Measurements from ENCODE around the gene ZFYVE16. TPM values are rescaled to one million over a fixed set of nuclear protein-coding genes. Genes with fewer than 3 reads are reported as not detected.
"Not testable (repeated sequence)": the region's sequence is repeated elsewhere in the genome, so short reads cannot be mapped to it uniquely, and the experiment has no call there.

The ZFYVE16 gene
- total RNA-seq, 1 donor from 2014 or later: 50.3 TPM

GRCh38 chr5:80481019-80481893, 73.4 kb downstream of the ZFYVE16 start:
- no peak for DNase-seq (ENCODE audit: low spot score)
- intact Hi-C loops (cut with DNase I): no loop called here

- DNase-seq (ENCODE audit: low spot score): no peak
- intact Hi-C loops (cut with DNase I): no loop called here
These were observed 74.7 kb downstream of the ZFYVE16 start for GRCh38 chr5:80482578-80482977.

- intact Hi-C loops (cut with DNase I): no loop called here
- no peak for DNase-seq (ENCODE audit: low spot score)
These were observed 75.9 kb downstream of the ZFYVE16 start for GRCh38 chr5:80483636-80484232.

GRCh38 chr5:80487444-80487828, 79.6 kb downstream of the ZFYVE16 start:
- intact Hi-C loops (cut with DNase I): loop anchor here (5.0 kb wide), 2 partner anchors 165 to 185 kb away; partner anchors contain the start of genes DHFR and MSH3

GRCh38 chr5:80487829-80488721, 80.2 kb downstream of the ZFYVE16 start, which contains the start of gene FAM151B:
TSS of gene FAM151B (plus strand) at chr5:80488100. CDS start at chr5:80488124, 24 bp downstream.
- intact Hi-C loops (cut with DNase I): loop anchor here (5.0 kb wide), 2 partner anchors 164 to 184 kb away; partner anchors contain the start of genes DHFR and MSH3

More at GRCh38 chr5:80487444-80487828, 79.6 kb downstream of the ZFYVE16 start:
- DNase-seq (ENCODE audit: low spot score): no peak

GRCh38 chr5:80491296-80491695, 83.4 kb downstream of the ZFYVE16 start:
- DNase-seq (ENCODE audit: low spot score): no peak
- intact Hi-C loops (cut with DNase I): no loop called here

More at GRCh38 chr5:80487829-80488721, 80.2 kb downstream of the ZFYVE16 start, which contains the start of gene FAM151B:
- DNase-seq (ENCODE audit: low spot score): peak; percentile 94

- intact Hi-C loops (cut with DNase I): no loop called here
- DNase-seq (ENCODE audit: low spot score): no peak
These were observed 84.9 kb downstream of the ZFYVE16 start for GRCh38 chr5:80492741-80493140.

- DNase-seq (ENCODE audit: low spot score); intact Hi-C loops (cut with DNase I): not testable (repeated sequence)
These were observed 85.6 kb downstream of the ZFYVE16 start for GRCh38 chr5:80493443-80493842.

GRCh38 chr5:80495891-80496290, 88.0 kb downstream of the ZFYVE16 start:
- intact Hi-C loops (cut with DNase I): no loop called here

GRCh38 chr5:80502800-80503199, 94.9 kb downstream of the ZFYVE16 start:
- intact Hi-C loops (cut with DNase I): no loop called here
- no peak for DNase-seq (ENCODE audit: low spot score)

More at GRCh38 chr5:80495891-80496290, 88.0 kb downstream of the ZFYVE16 start:
- DNase-seq (ENCODE audit: low spot score): no peak

- DNase-seq (ENCODE audit: low spot score): no peak
- intact Hi-C loops (cut with DNase I): no loop called here
These were observed 95.8 kb downstream of the ZFYVE16 start for GRCh38 chr5:80503641-80504040.

- intact Hi-C loops (cut with DNase I): no loop called here
- DNase-seq (ENCODE audit: low spot score): no peak
These were observed 97.0 kb downstream of the ZFYVE16 start for GRCh38 chr5:80504833-80505232.

GRCh38 chr5:80507663-80508062, 99.8 kb downstream of the ZFYVE16 start:
- intact Hi-C loops (cut with DNase I): no loop called here
- no peak for DNase-seq (ENCODE audit: low spot score)

- DNase-seq (ENCODE audit: low spot score): no peak
- intact Hi-C loops (cut with DNase I): no loop called here
These were observed 101.0 kb downstream of the ZFYVE16 start for GRCh38 chr5:80508844-80509243.

- DNase-seq (ENCODE audit: low spot score): no peak
- intact Hi-C loops (cut with DNase I): no loop called here
These were observed 101.5 kb downstream of the ZFYVE16 start for GRCh38 chr5:80509362-80509761.

- intact Hi-C loops (cut with DNase I): no loop called here
- no peak for DNase-seq (ENCODE audit: low spot score)
These were observed 109.0 kb downstream of the ZFYVE16 start for GRCh38 chr5:80516826-80517225.
